Activated CD8-positive, alpha-beta memory T cell treated with anti-CD3 and anti-CD28 coated beads for 1 hour (primary cell): ENCODE data around the gene PPP1R14B.
"Not testable (repeated sequence)": the region's sequence is repeated elsewhere in the genome, so short reads cannot be mapped to it uniquely, and the experiment has no call there.

ENCODE experiments used
- DNase-seq, 2 donors: peaks; one replicate each; pipeline ENCODE4 v3.0.0-alpha.2; 2020; ENCODE audit warnings: low read depth in 1 of 2; ENCODE audit errors: extremely low read depth in 1 of 2

The PPP1R14B gene

GRCh38 chr11:64246621-64246870, 197 bp downstream of the PPP1R14B start:
- not testable (repeated sequence) for DNase-seq

GRCh38 chr11:64245797-64246620, 734 bp downstream of the PPP1R14B start:
- peak in 1 of 2 donors; percentile 52 for DNase-seq

- DNase-seq: peak in 1 of 2 donors; percentile 32
Observed at GRCh38 chr11:64245401-64245796, 1.3 kb downstream of the PPP1R14B start.

- no peak for DNase-seq
Observed at GRCh38 chr11:64244966-64245365, 1.8 kb downstream of the PPP1R14B start.

- DNase-seq: no peak
Observed at GRCh38 chr11:64244107-64244506, 2.6 kb downstream of the PPP1R14B start.

GRCh38 chr11:64243236-64243854, 3.4 kb downstream of the PPP1R14B start:
- no peak for DNase-seq

- peak; percentile 99 for DNase-seq
Observed at GRCh38 chr11:64241491-64242374, 5.0 kb downstream of the PPP1R14B start.

GRCh38 chr11:64241241-64241490, 5.6 kb downstream of the PPP1R14B start:
- DNase-seq: no peak

GRCh38 chr11:64240435-64241240, 6.1 kb downstream of the PPP1R14B start, which contains the start of gene FKBP2:
TSS of gene FKBP2 (plus strand) at chr11:64241095. CDS start at chr11:64242388, 1,293 bp downstream.
- DNase-seq: peak; percentile 92 to 97

GRCh38 chr11:64239662-64240434, 6.9 kb downstream of the PPP1R14B start:
- no peak for DNase-seq

- no peak for DNase-seq
Observed at GRCh38 chr11:64238999-64239398, 7.7 kb downstream of the PPP1R14B start.

GRCh38 chr11:64238076-64238475, 8.7 kb downstream of the PPP1R14B start:
- no peak for DNase-seq

- DNase-seq: no peak
Observed at GRCh38 chr11:64237484-64237951, 9.2 kb downstream of the PPP1R14B start.

- DNase-seq: no peak
Observed at GRCh38 chr11:64235437-64236161, 11.1 kb downstream of the PPP1R14B start.

GRCh38 chr11:64234647-64235379, 11.9 kb downstream of the PPP1R14B start:
- DNase-seq: peak in 1 of 2 donors; percentile 40

- DNase-seq: peak in 1 of 2 donors; percentile 63
Observed at GRCh38 chr11:64233913-64234586, 12.7 kb downstream of the PPP1R14B start, which contains the start of gene VEGFB. TSS of gene VEGFB (plus strand) at chr11:64234584. CDS start at chr11:64234834, 250 bp downstream.

GRCh38 chr11:64232967-64233315, 13.8 kb downstream of the PPP1R14B start:
- no peak for DNase-seq
